Bronchial epithelial cell (primary cell): ENCODE data around the gene AGXT2. TPM values are rescaled to one million over a fixed set of nuclear protein-coding genes. Genes with fewer than 3 reads are reported as not detected.

Source experiments
- DNase-seq: peaks from one replicate; pipeline ENCODE4 v3.0.0-alpha.2; 2010; ENCODE audit warnings: low read depth
- FAIRE-seq: peaks from 2 replicates; lab custom pipeline; 2011; peaks lifted over from hg19 to GRCh38; lab: Jason Lieb, UNC
- H3K27me3 ChIP-seq: 2 replicates; pipeline ENCODE4 v1.5.1; 2011; ENCODE audit warnings: low read length; ENCODE audit not compliant: control insufficient read depth, insufficient read depth
- H3K36me3 ChIP-seq: 2 replicates; pipeline ENCODE4 v1.5.1; 2011; ENCODE audit warnings: low read length; ENCODE audit not compliant: control insufficient read depth, insufficient read depth
- H3K4me3 ChIP-seq: 2 replicates; pipeline ENCODE4 v1.5.1; 2011; ENCODE audit warnings: mild to moderate bottlenecking, low read depth, low read length, control low read depth
- CTCF ChIP-seq: IDR thresholded peaks from 2 replicates; pipeline ENCODE4 v1.5.1; 2011; ENCODE audit warnings: mild to moderate bottlenecking, moderate library complexity, low read length, control low read depth, inconsistent platforms; ENCODE audit not compliant: insufficient read depth, severe bottlenecking
- total RNA-seq: library from RNA; depleted of rRNA; stranded (reverse); fragments of >200 nt; gene quantifications from 2 replicates; pipeline ENCODE4 v1.2.1, GENCODE V29; 2014

Gene AGXT2
- total RNA-seq, 1 donor from 2014 or later, result not detected

- no peaks in the 10 kb centered on the region for H3K27me3 ChIP-seq
- H3K36me3 ChIP-seq, result no peaks in the 10 kb centered on the region
- no peak for FAIRE-seq
These were observed 5.1 kb upstream of the AGXT2 start for GRCh38 chr5:35052838-35053237.

GRCh38 chr5:35050541-35051126 is 2.9 kb upstream of the AGXT2 start:
- Histone ChIP-seq H3K4me3 (no peak overlapping the region), H3K27me3 (no peaks in the 10 kb centered on the region), H3K36me3 (no peaks in the 10 kb centered on the region)
- DNase-seq, result no peak
- FAIRE-seq, result no peak
- no peak for TF ChIP-seq CTCF

More at GRCh38 chr5:35052838-35053237, 5.1 kb upstream of the AGXT2 start:
- H3K4me3 ChIP-seq, result no peak overlapping the region
- no peak for TF ChIP-seq CTCF
- no peak for DNase-seq

- FAIRE-seq, result no peak
- DNase-seq, result no peak
- no peak for TF ChIP-seq CTCF
- Histone ChIP-seq H3K4me3 (no peak overlapping the region), H3K36me3 (no peaks in the 10 kb centered on the region), H3K27me3 (no peaks in the 10 kb centered on the region)
These were observed 1.2 kb upstream of the AGXT2 start for GRCh38 chr5:35048910-35049309.

- no peak for TF ChIP-seq CTCF
- peak; percentile 35 for DNase-seq
- no peak for FAIRE-seq
These were observed 975 bp downstream of the AGXT2 start for GRCh38 chr5:35046774-35047173.

GRCh38 chr5:35045280-35045679 is 2.5 kb downstream of the AGXT2 start:
- no peak for DNase-seq
- Histone ChIP-seq H3K4me3 (no peak overlapping the region), H3K27me3 (no peaks in the 10 kb centered on the region), H3K36me3 (no peaks in the 10 kb centered on the region)
- no peak for TF ChIP-seq CTCF
- FAIRE-seq, result no peak

More at GRCh38 chr5:35046774-35047173, 975 bp downstream of the AGXT2 start:
- no peaks in the 10 kb centered on the region for H3K27me3 ChIP-seq
- H3K36me3 ChIP-seq, result no peaks in the 10 kb centered on the region
- no peak overlapping the region for H3K4me3 ChIP-seq

GRCh38 chr5:35044649-35045048 is 3.1 kb downstream of the AGXT2 start:
- TF ChIP-seq CTCF, result no peak
- Histone ChIP-seq H3K27me3 (no peaks in the 10 kb centered on the region), H3K4me3 (no peak overlapping the region), H3K36me3 (no peaks in the 10 kb centered on the region)
- DNase-seq, result no peak
- FAIRE-seq, result no peak
